Measurements from ENCODE around the gene GRID2IP. TPM values are rescaled to one million over a fixed set of nuclear protein-coding genes. Genes with fewer than 3 reads are reported as not detected.

GRID2IP gene
- total RNA-seq, 1 experiment from 2014 or later = not detected

GRCh38 chr7:6563936-6564770, 12.9 kb upstream of the GRID2IP start:
- no peak for DNase-seq (ENCODE audit: extremely low read depth, low read depth)

DNA sequence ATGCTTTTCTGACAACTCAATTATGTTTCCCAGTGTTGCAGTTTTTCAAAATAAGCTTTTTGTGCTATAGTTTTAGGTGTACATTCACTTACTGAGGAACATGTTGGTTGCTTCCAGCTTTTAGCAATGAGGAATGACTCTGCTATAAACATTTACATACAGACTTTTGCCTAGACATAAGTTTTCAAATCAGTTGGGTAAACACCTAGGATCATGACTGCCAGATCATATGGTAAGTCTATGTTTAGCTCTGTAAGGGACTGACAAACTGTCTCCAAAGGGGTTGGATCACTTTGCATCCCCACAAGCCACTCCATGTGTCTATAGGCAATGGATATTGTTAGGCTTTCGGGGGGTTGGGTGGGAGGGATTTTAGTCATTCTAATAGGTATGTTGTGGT, 10.8 kb upstream of the GRID2IP start:
- DNase-seq (ENCODE audit: extremely low read depth, low read depth) = no peak

DNA sequence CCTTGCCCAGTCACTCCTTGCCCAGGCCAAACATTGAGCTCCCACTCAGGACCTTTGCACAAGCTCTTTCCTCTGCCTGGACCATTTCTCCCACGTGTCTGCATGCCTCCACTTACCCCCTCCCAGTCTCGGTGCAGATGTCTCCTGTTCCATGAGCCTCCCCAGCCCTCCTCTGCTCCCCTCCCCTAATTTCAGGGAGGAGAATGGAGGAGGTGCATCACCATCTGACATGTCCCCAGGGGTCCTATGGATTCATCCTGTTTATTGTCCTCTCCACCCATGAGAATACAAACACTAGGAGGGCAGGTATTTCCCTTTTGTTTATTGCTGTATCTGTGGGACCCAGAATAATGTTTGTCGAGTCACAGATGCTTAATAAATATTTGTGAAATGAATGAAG, 8.6 kb upstream of the GRID2IP start:
- no peak for DNase-seq (ENCODE audit: extremely low read depth, low read depth)

GRCh38 chr7:6558837-6559236, 7.6 kb upstream of the GRID2IP start:
- peak; percentile 69 for DNase-seq (ENCODE audit: extremely low read depth, low read depth)

DNA sequence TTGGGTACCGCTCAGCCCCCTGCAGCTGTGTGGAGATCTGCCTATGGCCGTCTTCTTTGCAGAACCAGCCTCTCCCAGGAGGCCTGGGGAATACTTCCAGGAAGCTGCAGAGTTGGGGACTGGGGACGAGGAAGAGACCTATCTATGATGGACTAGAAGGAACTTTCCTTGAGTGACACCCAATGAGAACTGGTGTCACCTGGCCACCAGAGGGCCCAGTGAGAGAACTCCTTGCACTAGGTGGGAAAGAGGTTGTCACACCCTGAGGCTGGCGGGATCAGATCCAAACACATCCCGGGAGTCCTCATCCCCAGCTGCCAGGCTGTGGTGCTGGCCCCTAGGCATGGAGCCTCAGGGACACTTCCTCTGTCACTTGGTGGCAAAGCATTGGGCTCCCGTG, 4.9 kb upstream of the GRID2IP start:
- DNase-seq (ENCODE audit: extremely low read depth, low read depth) = no peak

DNA sequence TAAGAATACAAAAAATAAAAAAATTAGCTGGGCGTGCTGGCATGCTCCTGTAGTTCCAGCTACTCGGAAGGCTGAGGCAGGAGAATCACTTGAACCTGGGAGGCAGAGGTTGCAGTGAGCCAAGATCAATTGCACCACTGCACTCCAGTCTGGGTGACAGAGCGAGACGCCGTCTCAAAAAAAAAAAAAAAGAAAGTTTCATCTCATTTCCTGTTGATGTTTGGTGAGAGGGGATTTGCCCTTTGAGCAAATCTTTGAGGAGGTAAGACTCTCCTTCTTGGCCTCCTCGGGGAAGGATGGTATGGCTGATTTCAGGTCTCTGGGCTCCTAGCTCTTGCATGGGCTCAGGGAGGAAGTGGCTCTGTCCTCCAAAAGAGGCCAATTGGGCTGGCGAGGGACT, 3.6 kb upstream of the GRID2IP start:
- DNase-seq (ENCODE audit: extremely low read depth, low read depth) = no peak

DNA sequence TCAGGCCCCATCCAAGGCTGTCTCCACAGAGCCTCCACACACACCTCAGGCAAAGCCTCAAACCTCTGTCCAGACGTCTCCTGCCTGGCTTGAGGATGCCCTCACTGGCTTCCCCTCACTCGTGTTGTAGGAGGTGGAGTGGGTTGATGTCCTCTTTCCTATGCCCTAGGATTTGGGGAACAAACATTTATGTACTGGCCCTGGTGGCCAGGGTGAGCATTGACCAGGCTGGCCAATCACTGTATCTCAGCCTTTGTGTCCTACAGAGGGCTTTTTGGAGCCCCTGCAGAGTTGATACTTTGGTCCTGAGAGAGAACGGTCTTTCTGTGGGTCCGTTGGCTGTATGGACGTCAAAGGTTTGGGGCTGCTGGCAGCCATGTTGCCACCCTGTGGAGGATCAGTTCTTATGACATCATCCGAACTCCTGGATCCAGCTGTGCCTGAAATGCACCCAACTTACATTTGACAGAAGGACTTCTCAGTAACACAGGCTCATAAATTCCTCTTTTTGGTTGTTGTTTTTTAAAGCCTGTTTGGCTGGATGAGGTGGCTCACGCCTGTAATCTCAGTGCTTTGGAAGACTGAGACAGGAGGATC, 2.3 kb upstream of the GRID2IP start:
- no peak for DNase-seq (ENCODE audit: extremely low read depth, low read depth)

GRCh38 chr7:6547400-6547799, 3.9 kb downstream of the GRID2IP start:
- no peak for DNase-seq (ENCODE audit: extremely low read depth, low read depth)

DNA sequence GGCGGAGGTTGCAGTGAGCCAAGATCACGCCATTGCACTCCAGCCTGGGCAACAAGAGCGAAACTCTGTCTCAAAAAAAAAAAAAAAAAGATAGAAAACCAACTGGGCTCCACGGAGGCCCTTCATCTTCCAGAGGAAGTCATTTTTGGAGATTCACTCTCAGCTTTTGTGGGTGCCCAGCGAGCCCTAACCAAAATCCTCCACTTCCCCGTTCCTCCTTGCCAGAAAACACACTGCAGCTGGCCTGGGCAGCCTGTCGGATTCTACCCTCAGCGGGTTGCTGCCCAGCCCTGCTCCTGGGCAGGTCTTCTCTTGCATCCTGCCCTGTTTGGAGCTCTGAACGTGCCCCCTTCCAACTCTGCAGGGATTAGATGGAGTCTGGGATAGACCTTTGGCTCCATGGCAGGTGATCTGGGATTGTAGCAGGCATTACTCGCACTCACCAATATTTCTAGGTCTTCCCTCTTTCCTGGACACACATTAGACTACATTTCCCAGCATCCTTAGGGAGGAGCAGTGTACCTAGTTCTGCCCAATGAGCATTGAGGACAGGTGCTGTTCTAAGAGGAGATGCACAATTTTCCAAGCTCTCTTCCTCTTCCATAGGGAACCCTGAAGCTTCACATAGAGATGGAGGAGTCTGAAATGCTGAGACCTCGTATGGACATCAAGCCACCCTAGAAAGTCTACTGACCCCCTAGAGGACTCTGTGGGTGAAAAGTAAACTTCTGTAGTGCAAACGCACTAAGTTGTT, 4.6 kb downstream of the GRID2IP start:
- DNase-seq (ENCODE audit: extremely low read depth, low read depth) = no peak

GRCh38 chr7:6545398-6546126, 5.7 kb downstream of the GRID2IP start:
- DNase-seq (ENCODE audit: extremely low read depth, low read depth) = no peak

- DNase-seq (ENCODE audit: extremely low read depth, low read depth) = no peak
These were observed 8.9 kb downstream of the GRID2IP start for GRCh38 chr7:6542368-6542767.

- no peak for DNase-seq (ENCODE audit: extremely low read depth, low read depth)
These were observed 14.7 kb downstream of the GRID2IP start for GRCh38 chr7:6536262-6537260.

DNA sequence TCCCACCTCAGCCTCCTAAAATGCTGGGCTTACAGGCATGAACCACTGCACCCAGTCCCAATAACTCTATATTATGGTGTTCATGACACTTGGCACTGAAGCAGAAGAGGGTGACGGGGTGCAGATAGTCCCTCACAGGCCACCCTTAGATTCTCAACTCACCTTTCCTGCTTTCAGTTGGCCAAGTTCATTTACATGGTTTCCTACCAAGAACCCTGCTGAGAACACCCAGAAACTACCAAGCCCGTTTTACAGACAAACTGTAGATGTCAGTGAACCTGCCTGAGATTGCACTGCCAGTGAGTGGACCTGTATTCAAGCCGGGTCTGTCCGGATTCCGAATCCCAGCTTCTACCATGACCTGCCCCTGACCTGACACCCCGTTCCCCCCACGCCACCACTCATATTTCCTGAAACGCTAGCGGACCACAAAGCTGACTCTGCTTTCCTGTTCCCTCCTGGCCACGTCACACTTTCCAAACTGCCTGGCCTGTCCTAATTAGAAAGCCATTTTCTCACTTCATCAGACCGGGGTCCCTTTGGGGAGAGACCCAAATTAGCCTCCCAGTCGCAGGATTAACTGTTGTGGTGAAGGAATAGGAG, 17.3 kb downstream of the GRID2IP start:
- no peak for DNase-seq (ENCODE audit: extremely low read depth, low read depth)

GRCh38 chr7:6532516-6532915, 18.7 kb downstream of the GRID2IP start:
- no peak for DNase-seq (ENCODE audit: extremely low read depth, low read depth)

DNA sequence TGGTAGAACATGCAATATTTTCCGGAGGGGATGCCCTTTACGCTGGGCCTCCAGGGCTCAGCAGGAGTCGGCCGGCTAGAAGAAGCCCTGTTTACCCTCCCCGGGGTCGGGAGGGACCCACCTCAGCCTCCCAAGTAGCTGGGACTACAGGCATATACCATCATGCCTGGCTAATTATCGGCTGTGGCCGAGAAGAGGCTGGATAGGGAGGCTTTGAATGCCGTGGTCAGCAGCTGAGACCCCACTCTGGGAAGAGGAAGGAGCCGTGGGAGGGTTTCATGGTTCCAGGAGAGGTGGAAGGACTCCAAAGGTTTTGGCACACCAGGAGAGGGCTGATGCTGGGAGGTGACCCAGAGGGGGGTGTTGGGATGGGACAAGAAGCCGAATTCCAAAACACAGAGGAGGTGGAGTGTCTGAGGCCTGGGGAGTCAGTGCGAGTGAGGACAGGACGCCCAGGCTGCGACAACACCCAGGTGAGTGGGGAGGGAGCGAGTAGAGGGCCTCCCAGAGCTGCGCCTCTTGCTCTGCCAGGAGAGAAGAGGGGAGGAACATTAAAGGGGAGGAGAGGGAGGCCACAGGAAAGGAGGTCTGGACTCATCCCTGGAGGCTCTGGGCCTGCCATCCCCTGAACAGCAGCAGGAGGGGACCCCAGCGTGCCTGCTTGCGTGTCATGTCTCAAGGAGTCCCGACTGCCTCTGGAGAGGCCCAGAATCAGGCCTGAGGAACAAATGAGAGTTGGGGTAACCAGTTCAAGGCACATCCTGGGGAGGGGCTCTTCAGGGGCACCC, 19.6 kb downstream of the GRID2IP start:
- no peak for DNase-seq (ENCODE audit: extremely low read depth, low read depth)

GRCh38 chr7:6530626-6531491, 20.4 kb downstream of the GRID2IP start:
- no peak for DNase-seq (ENCODE audit: extremely low read depth, low read depth)

DNA sequence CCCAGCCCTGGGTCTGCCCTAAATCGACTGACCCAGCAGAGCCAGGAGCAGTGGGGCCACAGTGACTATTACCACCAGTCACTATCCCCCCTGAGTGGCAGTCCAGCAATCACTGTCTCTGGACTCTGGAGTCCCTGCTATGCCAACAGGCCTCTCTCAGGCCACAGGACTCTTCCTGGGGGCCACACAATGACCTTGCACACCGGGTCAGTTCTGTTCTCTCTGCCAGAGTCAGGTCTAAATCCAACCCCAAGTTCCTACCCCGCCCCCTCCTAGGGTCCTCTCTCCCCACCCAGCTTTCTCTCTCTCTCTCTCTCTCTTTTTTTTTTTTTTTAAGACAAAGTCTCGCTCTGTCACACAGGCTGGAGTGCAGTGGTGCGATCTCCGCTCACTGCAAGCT, 21.6 kb downstream of the GRID2IP start:
- no peak for DNase-seq (ENCODE audit: extremely low read depth, low read depth)

Data from NCI-H460 (cell line).